NCI-H187 (cell line): ENCODE results near the gene CFLAR.
"Not testable (repeated sequence)": the region's sequence is repeated elsewhere in the genome, so short reads cannot be mapped to it uniquely, and the experiment has no call there.

Experiments used
- DNase-seq, 2 experiments: peaks; one replicate each; lab custom pipeline; 2025; lab: John Stamatoyannopoulos, UW

The CFLAR gene

GRCh38 chr2:201118961-201119854 lies 3.2 kb downstream of the CFLAR start:
- no peak for DNase-seq

GRCh38 chr2:201122276-201122675 lies 6.3 kb downstream of the CFLAR start:
- DNase-seq: no peak

- no peak for DNase-seq
Measured at GRCh38 chr2:201126308-201127151, 10.6 kb downstream of the CFLAR start.

- DNase-seq: no peak
Measured at GRCh38 chr2:201127152-201127511, 11.2 kb downstream of the CFLAR start.

GRCh38 chr2:201127570-201127969 lies 11.6 kb downstream of the CFLAR start:
- DNase-seq: no peak

GRCh38 chr2:201128033-201128432 lies 12.1 kb downstream of the CFLAR start:
- no peak for DNase-seq

GRCh38 chr2:201128933-201129505 lies 13.1 kb downstream of the CFLAR start:
- DNase-seq: no peak

GRCh38 chr2:201130524-201131186 lies 14.7 kb downstream of the CFLAR start:
- no peak for DNase-seq

- DNase-seq: no peak
Measured at GRCh38 chr2:201132518-201132917, 16.6 kb downstream of the CFLAR start.

GRCh38 chr2:201135386-201135785 lies 19.4 kb downstream of the CFLAR start:
- DNase-seq: no peak

GRCh38 chr2:201136889-201137321 lies 20.9 kb downstream of the CFLAR start:
- DNase-seq: no peak

GRCh38 chr2:201137505-201138400 lies 21.8 kb downstream of the CFLAR start:
- no peak for DNase-seq

GRCh38 chr2:201138401-201138970 lies 22.5 kb downstream of the CFLAR start:
- no peak for DNase-seq

GRCh38 chr2:201138986-201139781 lies 23.2 kb downstream of the CFLAR start:
- not testable (repeated sequence) for DNase-seq

- DNase-seq: no peak
Measured at GRCh38 chr2:201139836-201140604, 24.1 kb downstream of the CFLAR start.

- no peak for DNase-seq
Measured at GRCh38 chr2:201144101-201145051, 28.4 kb downstream of the CFLAR start.

- DNase-seq: no peak
Measured at GRCh38 chr2:201148434-201148990, 32.5 kb downstream of the CFLAR start.
